H9 (cell line): ENCODE data around the gene STARD9. TPM values are rescaled to one million over a fixed set of nuclear protein-coding genes. Genes with fewer than 3 reads are reported as not detected.

Experiments
- total RNA-seq: library from RNA; stranded (reverse); gene quantifications from 2 replicates; pipeline ENCODE4 v1.2.1, GENCODE V29; 2021

Gene STARD9
- total RNA-seq, 1 experiment from 2014 or later, result 6.9 TPM

Other genes with a start within 250 kb of the STARD9 start
- gene CAPN3, start 216.1 kb upstream of the STARD9 start, total RNA-seq, result 0.31 and 0.53 TPM in 2 replicates
- gene ZNF106, start 84.5 kb upstream of the STARD9 start, total RNA-seq, result 50.8 and 55.0 TPM in 2 replicates
- gene SNAP23, start 80.0 kb upstream of the STARD9 start, total RNA-seq, result 55.2 and 63.2 TPM in 2 replicates
- gene LRRC57, start 26.8 kb upstream of the STARD9 start, total RNA-seq, result 18.7 and 20.9 TPM in 2 replicates
- gene HAUS2, start 26.8 kb upstream of the STARD9 start, total RNA-seq, result 42.5 and 42.8 TPM in 2 replicates
- gene CDAN1, start 161.5 kb downstream of the STARD9 start, total RNA-seq, result 20.0 and 20.4 TPM in 2 replicates